ENCODE measurements around the gene NUDT16L1. TPM values are rescaled to one million over a fixed set of nuclear protein-coding genes. Genes with fewer than 3 reads are reported as not detected.
A peak's percentile ranks its signal among the peaks of the same experiment; 100 is the strongest.

Gene NUDT16L1
- total RNA-seq, 1 donor from 2014 or later = 20.4 TPM

DNA sequence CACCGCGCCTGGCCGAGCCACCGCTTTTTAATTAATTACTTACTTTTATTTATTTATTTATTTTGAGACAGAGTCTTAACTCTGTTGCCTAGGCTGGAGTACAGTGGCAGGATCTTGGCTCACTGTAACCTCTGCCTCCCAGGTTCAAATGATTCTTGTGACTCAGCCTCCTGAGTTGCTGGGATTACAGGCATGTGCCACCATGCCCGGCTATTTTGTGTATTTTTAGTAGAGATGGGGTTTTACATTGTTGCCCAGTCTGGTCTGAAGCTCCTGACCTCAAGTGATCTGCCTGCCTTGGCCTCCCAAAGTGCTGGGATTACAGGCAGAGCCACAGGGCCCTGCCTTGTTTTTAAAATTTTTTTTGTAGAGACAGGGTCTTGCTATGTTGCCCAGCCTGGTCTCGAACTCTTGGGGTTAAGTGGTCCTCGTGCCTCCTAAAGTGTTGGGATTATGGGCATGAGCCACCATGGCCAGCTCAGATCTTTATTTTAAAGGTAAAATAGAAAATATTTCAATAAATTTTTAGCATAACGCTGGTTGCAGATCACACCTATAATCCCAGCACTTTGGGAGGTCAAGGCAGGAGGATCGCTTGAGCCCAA, 18.3 kb upstream of the NUDT16L1 start:
- no peak for DNase-seq (ENCODE audit: low spot score)
- Mint-ChIP-seq H3K4me3 (ENCODE audit: unreplicated experiment) (no peak overlapping the region), H3K4me1 (ENCODE audit: low read depth) (no peaks in the 10 kb centered on the region), H3K9me3 (ENCODE audit: low read depth) (no peaks in the 10 kb centered on the region), H3K27me3 (ENCODE audit: low read depth) (no peaks in the 10 kb centered on the region), H3K27ac (ENCODE audit: unreplicated experiment) (no peak overlapping the region), H3K36me3 (ENCODE audit: low read depth) (peaks cover 7% of the 10 kb centered on the region)
- TF ChIP-seq, protein P1, sequence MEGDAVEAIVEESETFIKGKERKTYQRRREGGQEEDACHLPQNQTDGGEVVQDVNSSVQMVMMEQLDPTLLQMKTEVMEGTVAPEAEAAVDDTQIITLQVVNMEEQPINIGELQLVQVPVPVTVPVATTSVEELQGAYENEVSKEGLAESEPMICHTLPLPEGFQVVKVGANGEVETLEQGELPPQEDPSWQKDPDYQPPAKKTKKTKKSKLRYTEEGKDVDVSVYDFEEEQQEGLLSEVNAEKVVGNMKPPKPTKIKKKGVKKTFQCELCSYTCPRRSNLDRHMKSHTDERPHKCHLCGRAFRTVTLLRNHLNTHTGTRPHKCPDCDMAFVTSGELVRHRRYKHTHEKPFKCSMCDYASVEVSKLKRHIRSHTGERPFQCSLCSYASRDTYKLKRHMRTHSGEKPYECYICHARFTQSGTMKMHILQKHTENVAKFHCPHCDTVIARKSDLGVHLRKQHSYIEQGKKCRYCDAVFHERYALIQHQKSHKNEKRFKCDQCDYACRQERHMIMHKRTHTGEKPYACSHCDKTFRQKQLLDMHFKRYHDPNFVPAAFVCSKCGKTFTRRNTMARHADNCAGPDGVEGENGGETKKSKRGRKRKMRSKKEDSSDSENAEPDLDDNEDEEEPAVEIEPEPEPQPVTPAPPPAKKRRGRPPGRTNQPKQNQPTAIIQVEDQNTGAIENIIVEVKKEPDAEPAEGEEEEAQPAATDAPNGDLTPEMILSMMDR (IDR thresholded peaks at IDR 0.05) = no peak

DNA sequence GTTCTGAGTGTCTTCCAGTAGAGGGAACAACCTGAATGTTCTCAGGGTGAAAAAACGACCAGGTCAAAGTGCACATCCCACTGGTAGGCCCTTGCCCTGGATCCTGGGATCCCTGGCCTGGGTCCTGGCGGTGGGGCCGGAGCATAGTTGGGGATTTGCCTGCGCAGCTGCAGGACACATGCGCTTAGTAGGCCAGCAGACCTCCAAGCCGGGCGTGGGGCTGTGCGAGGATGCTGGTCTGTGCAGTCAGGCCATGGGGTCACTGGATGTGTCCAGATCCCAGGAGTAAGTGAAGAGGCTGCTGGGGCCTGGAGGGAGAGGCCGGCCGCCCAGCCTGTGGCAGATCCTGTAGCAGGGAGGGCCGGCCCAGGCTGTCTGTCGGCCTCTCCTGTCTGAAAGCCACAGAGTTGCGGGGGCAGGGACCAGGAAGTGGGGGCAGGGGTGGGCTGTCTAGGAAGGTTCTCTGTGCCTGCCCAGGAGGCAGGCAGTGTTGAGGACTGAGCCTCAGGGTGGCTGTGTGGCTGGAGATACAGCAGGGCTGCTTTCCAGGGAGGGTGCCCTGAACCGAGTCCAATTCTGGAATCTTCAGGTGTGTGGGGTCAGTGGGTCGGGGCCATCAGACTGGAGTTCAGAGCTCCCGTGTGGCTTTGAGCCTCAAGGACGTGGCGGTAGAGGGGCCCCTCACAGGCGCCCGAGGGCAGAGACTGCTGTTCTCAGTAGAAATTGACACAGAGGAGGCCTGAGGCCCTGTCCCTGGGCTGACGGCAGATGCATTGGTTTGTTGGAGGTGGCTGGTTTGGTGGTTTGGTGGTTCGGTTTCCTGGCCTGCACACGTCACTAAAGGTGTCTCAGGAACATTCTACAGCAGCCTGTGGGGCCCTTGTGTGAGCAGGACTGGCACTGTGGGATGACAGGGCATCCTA, 17.2 kb upstream of the NUDT16L1 start:
- H3K9me3 Mint-ChIP-seq (ENCODE audit: low read depth) = no peaks in the 10 kb centered on the region
- H3K4me3 Mint-ChIP-seq (ENCODE audit: unreplicated experiment) = no peak overlapping the region
- TF ChIP-seq, protein P1 (IDR thresholded peaks at IDR 0.05) = no peak
- peak overlapping the region; percentile 36 for H3K27ac Mint-ChIP-seq (ENCODE audit: unreplicated experiment)
- H3K4me1 Mint-ChIP-seq (ENCODE audit: low read depth) = no peaks in the 10 kb centered on the region
- no peak for DNase-seq (ENCODE audit: low spot score)
- H3K36me3 Mint-ChIP-seq (ENCODE audit: low read depth) = peaks cover 9% of the 10 kb centered on the region
- no peaks in the 10 kb centered on the region for H3K27me3 Mint-ChIP-seq (ENCODE audit: low read depth)

DNA sequence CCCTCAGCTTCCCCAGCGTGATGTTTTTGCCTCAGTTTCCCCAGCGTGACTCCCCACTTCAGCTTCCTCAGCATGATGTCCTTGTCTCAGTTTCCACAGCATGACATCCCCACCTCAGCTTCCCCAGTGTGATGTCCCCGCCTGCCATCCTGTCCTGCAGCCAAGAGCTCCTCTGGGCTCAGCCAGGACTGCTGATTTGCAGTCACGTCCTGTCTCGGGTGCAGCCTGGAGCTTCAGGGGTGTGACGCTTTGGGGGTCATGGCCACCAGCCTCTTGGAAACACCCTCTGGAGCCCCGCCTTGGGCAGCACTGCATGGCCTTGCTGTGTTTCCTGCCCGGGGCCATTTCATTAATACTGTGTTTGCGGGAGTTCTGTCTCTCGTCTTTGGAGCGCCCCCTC, 16.5 kb upstream of the NUDT16L1 start:
- Mint-ChIP-seq H3K27me3 (ENCODE audit: low read depth) (no peaks in the 10 kb centered on the region), H3K27ac (ENCODE audit: unreplicated experiment) (no peak overlapping the region)

DNA sequence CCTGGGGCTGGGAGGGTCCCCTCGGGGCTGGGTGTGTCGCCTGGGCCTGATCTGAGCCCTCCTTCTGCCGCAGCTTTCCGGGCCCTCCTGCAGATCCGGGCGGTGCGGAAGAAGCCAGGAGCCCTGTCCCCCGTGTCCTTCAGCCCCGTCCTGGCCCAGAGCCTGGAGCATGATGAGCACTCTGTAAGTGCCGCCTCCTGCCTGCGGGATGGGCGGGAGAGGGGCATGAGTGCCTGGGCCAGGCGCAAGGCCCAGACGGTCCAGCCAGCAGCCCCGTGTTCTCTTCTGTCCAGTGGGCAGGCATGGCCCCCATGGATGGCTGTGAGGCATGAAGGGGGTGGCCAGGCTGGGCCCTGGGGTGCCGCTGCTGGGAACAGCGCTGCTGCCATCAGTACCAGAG, 16.0 kb upstream of the NUDT16L1 start:
- no peaks in the 10 kb centered on the region for H3K9me3 Mint-ChIP-seq (ENCODE audit: low read depth)
- H3K4me1 Mint-ChIP-seq (ENCODE audit: low read depth) = no peaks in the 10 kb centered on the region
- no peak overlapping the region for H3K4me3 Mint-ChIP-seq (ENCODE audit: unreplicated experiment)
- H3K36me3 Mint-ChIP-seq (ENCODE audit: low read depth) = peaks cover 9% of the 10 kb centered on the region
- TF ChIP-seq, protein P1 (IDR thresholded peaks at IDR 0.05) = no peak
- no peak overlapping the region for H3K27ac Mint-ChIP-seq (ENCODE audit: unreplicated experiment)
- no peak for DNase-seq (ENCODE audit: low spot score)
- H3K27me3 Mint-ChIP-seq (ENCODE audit: low read depth) = no peaks in the 10 kb centered on the region

More for the DNA sequence above, 16.5 kb upstream of the NUDT16L1 start:
- no peak for DNase-seq (ENCODE audit: low spot score)
- TF ChIP-seq, protein P1 (IDR thresholded peaks at IDR 0.05) = no peak
- peaks cover 9% of the 10 kb centered on the region for H3K36me3 Mint-ChIP-seq (ENCODE audit: low read depth)
- no peaks in the 10 kb centered on the region for H3K9me3 Mint-ChIP-seq (ENCODE audit: low read depth)
- H3K4me3 Mint-ChIP-seq (ENCODE audit: unreplicated experiment) = no peak overlapping the region
- H3K4me1 Mint-ChIP-seq (ENCODE audit: low read depth) = no peaks in the 10 kb centered on the region

DNA sequence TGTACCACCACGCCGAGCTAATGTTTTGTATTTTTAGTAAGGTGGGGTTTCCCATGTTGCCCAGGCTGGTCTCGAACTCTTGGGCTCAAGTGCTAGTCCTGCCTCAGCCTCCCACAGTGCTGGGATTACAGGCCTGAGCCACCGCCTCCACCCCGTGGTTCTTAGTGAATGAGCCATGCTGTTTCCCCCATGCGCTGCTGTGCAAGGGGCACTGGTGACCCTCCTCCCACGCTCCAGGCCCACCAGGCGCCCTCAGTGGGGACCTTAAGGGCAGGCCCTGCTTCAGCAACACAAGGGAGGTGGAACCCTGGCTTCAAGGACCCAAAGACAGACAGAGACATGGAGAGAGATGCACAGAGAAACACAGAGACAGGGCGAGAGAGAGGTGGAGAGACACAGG, 15.4 kb upstream of the NUDT16L1 start:
- no peaks in the 10 kb centered on the region for H3K9me3 Mint-ChIP-seq (ENCODE audit: low read depth)
- TF ChIP-seq, protein P1 (IDR thresholded peaks at IDR 0.05) = no peak
- H3K27me3 Mint-ChIP-seq (ENCODE audit: low read depth) = no peaks in the 10 kb centered on the region
- H3K4me1 Mint-ChIP-seq (ENCODE audit: low read depth) = no peaks in the 10 kb centered on the region
- DNase-seq (ENCODE audit: low spot score) = no peak
- H3K4me3 Mint-ChIP-seq (ENCODE audit: unreplicated experiment) = no peak overlapping the region
- no peak overlapping the region for H3K27ac Mint-ChIP-seq (ENCODE audit: unreplicated experiment)
- H3K36me3 Mint-ChIP-seq (ENCODE audit: low read depth) = peaks cover 9% of the 10 kb centered on the region
